HepG2 (cell line): ENCODE results near the gene ILKAP. TPM values are rescaled to one million over a fixed set of nuclear protein-coding genes. Genes with fewer than 3 reads are reported as not detected.

Source experiments
- DPF2 ChIP-seq: sonication (generic); formaldehyde crosslinking; IDR thresholded peaks from 2 replicates; pipeline ENCODE4 v1.4.0; 2020; ENCODE audit warnings: mild to moderate bottlenecking, low read depth, missing genetic modification reagents, borderline replicate concordance
- ETV5 ChIP-seq: IDR thresholded peaks from 2 replicates; pipeline ENCODE4 v1.6.1; 2018; ENCODE audit warnings: missing biosample characterization, missing genetic modification reagents, inconsistent platforms, borderline replicate concordance
- GABPB1 ChIP-seq: IDR thresholded peaks from 2 replicates; pipeline ENCODE4 v1.6.1; 2016; ENCODE audit warnings: mild to moderate bottlenecking, missing genetic modification reagents, moderate library complexity, missing compliant biosample characterization
- LCORL ChIP-seq, 2 experiments: fragments of 450-650 bp in 1 of 2; sonication (generic) in 1 of 2; formaldehyde crosslinking in 1 of 2; IDR thresholded peaks; 2 replicates each; pipeline versions ENCODE4 v1.5.0 to v1.6.1; 2017 to 2020; ENCODE audit warnings: antibody characterized with exemption in 1 of 2, missing genetic modification reagents in 1 of 2
- SAP130 ChIP-seq: IDR thresholded peaks from 2 replicates; pipeline ENCODE4 v1.6.1; 2016; ENCODE audit warnings: low read depth
- TARDBP ChIP-seq: sonication (generic); formaldehyde crosslinking; IDR thresholded peaks from 2 replicates; pipeline ENCODE4 v1.8.0; 2022; ENCODE audit warnings: mild to moderate bottlenecking, missing genetic modification reagents
- polyA plus RNA-seq, 8 experiments: library from polyadenylated mRNA; depleted of rRNA in 3 of 8; stranded (reverse) in 7 of 8; unstranded in 1 of 8; fragments of >200 nt; fragmentation: Illumina TruSeq in 4 of 8; extraction: Trizol in 4 of 8; gene quantifications; 2 replicates each; pipeline versions ENCODE4 v1.2.1 to v1.2.3, GENCODE V29; 2011 to 2016; ENCODE audit warnings: low read depth in 4 of 8, missing spikeins in 1 of 8, mixed read lengths in 1 of 8; ENCODE audit not compliant: insufficient read depth in 1 of 8
- total RNA-seq, 5 experiments: library from RNA; depleted of rRNA; stranded (reverse); fragments of >200 nt; fragmentation: Illumina TruSeq; extraction: Trizol; gene quantifications; 2 replicates each; pipeline ENCODE4 v1.2.3, GENCODE V29; 2016; ENCODE audit warnings: low read depth in 1 of 5
- TF ChIP-seq, protein P1 (sequence below), 2 experiments: fragments of 450-650 bp in 1 of 2; sonication (generic) in 1 of 2; formaldehyde crosslinking in 1 of 2; IDR thresholded peaks; 2 replicates each; pipeline versions ENCODE4 v1.6.1 to v1.8.0; 2016 to 2022; ENCODE audit warnings: antibody characterized with exemption in 1 of 2, mild to moderate bottlenecking in 1 of 2, missing genetic modification reagents in 1 of 2
- TF ChIP-seq, protein P2 (sequence below): sonication (generic); formaldehyde crosslinking; IDR thresholded peaks from 2 replicates; pipeline ENCODE4 v1.5.1; 2020; ENCODE audit warnings: mild to moderate bottlenecking, missing genetic modification reagents, moderate library complexity
- TF ChIP-seq, protein P3 (sequence below): sonication (generic); formaldehyde crosslinking; IDR thresholded peaks from 2 replicates; pipeline ENCODE4 v1.4.0; 2020; ENCODE audit warnings: missing genetic modification reagents

Gene ILKAP
- total and polyA plus RNA-seq, 2 of the 13 experiments (the other 11 are each of a cell fraction or from before 2014, with no cell fraction given): 29.6 to 33.1 TPM

DNA sequence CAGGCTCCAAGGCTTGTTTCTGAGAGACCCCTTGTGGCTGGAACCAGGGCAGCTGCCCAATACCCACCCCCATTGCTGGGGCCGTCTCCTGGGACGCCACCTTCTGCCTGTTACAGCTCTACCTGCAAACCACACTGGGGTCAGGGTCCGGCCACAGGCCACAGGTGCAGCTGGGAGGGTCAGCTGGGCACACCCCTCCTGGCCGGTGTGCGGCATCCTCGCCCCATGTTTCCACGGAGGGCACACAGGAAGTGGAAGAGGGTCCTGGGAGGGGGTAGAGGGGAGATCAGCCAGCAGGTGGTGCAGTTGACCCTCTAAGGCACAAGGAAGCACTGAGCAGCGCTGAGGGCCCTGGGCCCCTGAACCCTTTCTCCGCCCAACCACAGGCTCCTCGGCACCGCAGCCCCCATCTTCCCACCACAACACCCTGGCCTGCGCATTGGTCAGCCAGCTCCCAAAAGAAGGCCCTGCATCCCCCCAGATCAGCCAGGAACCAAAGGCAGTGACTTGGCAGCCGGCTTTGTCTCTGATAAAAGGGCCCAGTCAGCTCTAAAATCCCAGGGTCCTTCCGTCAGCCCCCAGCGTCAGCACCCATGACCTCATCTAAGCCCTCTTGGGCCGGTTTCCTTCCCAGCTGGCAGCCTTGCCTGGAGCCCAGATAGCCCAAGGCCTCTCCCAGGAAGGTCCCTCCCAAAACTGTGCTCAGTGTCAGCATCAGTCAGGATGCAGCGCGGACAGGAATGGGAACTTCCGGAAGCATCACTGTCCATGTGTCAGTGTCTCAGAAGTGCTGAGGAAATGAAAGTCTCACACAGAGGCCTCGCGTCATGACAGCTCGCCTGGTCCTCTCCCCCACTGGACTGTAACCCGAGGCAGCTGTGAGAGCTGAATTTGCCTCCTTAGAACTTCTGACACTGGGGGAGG is 43.0 kb downstream of the ILKAP start (continued):
- TF ChIP-seq, protein P1, sequence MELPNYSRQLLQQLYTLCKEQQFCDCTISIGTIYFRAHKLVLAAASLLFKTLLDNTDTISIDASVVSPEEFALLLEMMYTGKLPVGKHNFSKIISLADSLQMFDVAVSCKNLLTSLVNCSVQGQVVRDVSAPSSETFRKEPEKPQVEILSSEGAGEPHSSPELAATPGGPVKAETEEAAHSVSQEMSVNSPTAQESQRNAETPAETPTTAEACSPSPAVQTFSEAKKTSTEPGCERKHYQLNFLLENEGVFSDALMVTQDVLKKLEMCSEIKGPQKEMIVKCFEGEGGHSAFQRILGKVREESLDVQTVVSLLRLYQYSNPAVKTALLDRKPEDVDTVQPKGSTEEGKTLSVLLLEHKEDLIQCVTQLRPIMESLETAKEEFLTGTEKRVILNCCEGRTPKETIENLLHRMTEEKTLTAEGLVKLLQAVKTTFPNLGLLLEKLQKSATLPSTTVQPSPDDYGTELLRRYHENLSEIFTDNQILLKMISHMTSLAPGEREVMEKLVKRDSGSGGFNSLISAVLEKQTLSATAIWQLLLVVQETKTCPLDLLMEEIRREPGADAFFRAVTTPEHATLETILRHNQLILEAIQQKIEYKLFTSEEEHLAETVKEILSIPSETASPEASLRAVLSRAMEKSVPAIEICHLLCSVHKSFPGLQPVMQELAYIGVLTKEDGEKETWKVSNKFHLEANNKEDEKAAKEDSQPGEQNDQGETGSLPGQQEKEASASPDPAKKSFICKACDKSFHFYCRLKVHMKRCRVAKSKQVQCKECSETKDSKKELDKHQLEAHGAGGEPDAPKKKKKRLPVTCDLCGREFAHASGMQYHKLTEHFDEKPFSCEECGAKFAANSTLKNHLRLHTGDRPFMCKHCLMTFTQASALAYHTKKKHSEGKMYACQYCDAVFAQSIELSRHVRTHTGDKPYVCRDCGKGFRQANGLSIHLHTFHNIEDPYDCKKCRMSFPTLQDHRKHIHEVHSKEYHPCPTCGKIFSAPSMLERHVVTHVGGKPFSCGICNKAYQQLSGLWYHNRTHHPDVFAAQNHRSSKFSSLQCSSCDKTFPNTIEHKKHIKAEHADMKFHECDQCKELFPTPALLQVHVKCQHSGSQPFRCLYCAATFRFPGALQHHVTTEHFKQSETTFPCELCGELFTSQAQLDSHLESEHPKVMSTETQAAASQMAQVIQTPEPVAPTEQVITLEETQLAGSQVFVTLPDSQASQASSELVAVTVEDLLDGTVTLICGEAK (IDR thresholded peaks at IDR 0.05): no peak
- TF ChIP-seq, protein P1 (CRISPR knock-in tag; IDR thresholded peaks at IDR 0.05): no peak
- no peak for TF ChIP-seq DPF2
- TF ChIP-seq SAP130 (CRISPR knock-in tag): peak; percentile 20; the same call in 1 of the 2 replicates
- no peak for TF ChIP-seq LCORL (IDR thresholded peaks at IDR 0.05)
- TF ChIP-seq LCORL (CRISPR knock-in tag; IDR thresholded peaks at IDR 0.05): 0 out of 2 replicates have a peak, but pooled peaks have one; percentile 22
- TF ChIP-seq GABPB1: peak; percentile 47; the same call in 1 of the 2 replicates
- TF ChIP-seq, protein P2, sequence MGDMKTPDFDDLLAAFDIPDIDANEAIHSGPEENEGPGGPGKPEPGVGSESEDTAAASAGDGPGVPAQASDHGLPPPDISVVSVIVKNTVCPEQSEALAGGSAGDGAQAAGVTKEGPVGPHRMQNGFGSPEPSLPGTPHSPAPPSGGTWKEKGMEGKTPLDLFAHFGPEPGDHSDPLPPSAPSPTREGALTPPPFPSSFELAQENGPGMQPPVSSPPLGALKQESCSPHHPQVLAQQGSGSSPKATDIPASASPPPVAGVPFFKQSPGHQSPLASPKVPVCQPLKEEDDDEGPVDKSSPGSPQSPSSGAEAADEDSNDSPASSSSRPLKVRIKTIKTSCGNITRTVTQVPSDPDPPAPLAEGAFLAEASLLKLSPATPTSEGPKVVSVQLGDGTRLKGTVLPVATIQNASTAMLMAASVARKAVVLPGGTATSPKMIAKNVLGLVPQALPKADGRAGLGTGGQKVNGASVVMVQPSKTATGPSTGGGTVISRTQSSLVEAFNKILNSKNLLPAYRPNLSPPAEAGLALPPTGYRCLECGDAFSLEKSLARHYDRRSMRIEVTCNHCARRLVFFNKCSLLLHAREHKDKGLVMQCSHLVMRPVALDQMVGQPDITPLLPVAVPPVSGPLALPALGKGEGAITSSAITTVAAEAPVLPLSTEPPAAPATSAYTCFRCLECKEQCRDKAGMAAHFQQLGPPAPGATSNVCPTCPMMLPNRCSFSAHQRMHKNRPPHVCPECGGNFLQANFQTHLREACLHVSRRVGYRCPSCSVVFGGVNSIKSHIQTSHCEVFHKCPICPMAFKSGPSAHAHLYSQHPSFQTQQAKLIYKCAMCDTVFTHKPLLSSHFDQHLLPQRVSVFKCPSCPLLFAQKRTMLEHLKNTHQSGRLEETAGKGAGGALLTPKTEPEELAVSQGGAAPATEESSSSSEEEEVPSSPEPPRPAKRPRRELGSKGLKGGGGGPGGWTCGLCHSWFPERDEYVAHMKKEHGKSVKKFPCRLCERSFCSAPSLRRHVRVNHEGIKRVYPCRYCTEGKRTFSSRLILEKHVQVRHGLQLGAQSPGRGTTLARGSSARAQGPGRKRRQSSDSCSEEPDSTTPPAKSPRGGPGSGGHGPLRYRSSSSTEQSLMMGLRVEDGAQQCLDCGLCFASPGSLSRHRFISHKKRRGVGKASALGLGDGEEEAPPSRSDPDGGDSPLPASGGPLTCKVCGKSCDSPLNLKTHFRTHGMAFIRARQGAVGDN: peak; percentile 52
- TF ChIP-seq, protein P3, sequence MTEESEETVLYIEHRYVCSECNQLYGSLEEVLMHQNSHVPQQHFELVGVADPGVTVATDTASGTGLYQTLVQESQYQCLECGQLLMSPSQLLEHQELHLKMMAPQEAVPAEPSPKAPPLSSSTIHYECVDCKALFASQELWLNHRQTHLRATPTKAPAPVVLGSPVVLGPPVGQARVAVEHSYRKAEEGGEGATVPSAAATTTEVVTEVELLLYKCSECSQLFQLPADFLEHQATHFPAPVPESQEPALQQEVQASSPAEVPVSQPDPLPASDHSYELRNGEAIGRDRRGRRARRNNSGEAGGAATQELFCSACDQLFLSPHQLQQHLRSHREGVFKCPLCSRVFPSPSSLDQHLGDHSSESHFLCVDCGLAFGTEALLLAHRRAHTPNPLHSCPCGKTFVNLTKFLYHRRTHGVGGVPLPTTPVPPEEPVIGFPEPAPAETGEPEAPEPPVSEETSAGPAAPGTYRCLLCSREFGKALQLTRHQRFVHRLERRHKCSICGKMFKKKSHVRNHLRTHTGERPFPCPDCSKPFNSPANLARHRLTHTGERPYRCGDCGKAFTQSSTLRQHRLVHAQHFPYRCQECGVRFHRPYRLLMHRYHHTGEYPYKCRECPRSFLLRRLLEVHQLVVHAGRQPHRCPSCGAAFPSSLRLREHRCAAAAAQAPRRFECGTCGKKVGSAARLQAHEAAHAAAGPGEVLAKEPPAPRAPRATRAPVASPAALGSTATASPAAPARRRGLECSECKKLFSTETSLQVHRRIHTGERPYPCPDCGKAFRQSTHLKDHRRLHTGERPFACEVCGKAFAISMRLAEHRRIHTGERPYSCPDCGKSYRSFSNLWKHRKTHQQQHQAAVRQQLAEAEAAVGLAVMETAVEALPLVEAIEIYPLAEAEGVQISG (CRISPR knock-in tag): peak; percentile 34; the same call in 1 of the 2 replicates
- peak; percentile 44; the same call in 1 of the 2 replicates for TF ChIP-seq ETV5 (CRISPR knock-in tag)
- peak; percentile 51; the same call in 1 of the 2 replicates for TF ChIP-seq TARDBP (CRISPR knock-in tag)
